Measurements from ENCODE around the gene FAM3D. TPM values are rescaled to one million over a fixed set of nuclear protein-coding genes. Genes with fewer than 3 reads are reported as not detected.

The FAM3D gene
- total RNA-seq, 6 experiments from 2014 or later: not detected

- H3K4me3 Mint-ChIP-seq: no peak overlapping the region
- peak; percentile 39 for DNase-seq
- peaks cover 7% of the 10 kb centered on the region; the same call in 1 of the 2 replicates for H3K27me3 Mint-ChIP-seq (ENCODE audit: insufficient read depth)
- H3K36me3 Mint-ChIP-seq (ENCODE audit: low read depth): no peaks in the 10 kb centered on the region
- no peaks in the 10 kb centered on the region for H3K9me3 Mint-ChIP-seq
- H3K27ac Mint-ChIP-seq: no peak overlapping the region
- TF ChIP-seq CTCF (IDR thresholded peaks at IDR 0.05): peak; percentile 99
- H3K4me1 Mint-ChIP-seq (ENCODE audit: low read depth): peaks cover 6% of the 10 kb centered on the region
Observed at GRCh38 chr3:58630076-58630709, 36.4 kb downstream of the FAM3D start.

GRCh38 chr3:58629629-58630028 is 36.9 kb downstream of the FAM3D start:
- no peaks in the 10 kb centered on the region for H3K36me3 Mint-ChIP-seq (ENCODE audit: low read depth)
- H3K4me3 Mint-ChIP-seq: no peak overlapping the region
- H3K27ac Mint-ChIP-seq: no peak overlapping the region
- no peak for TF ChIP-seq CTCF (IDR thresholded peaks at IDR 0.05)
- no peak for DNase-seq
- peaks cover 9% of the 10 kb centered on the region for H3K4me1 Mint-ChIP-seq (ENCODE audit: low read depth)
- H3K9me3 Mint-ChIP-seq: no peaks in the 10 kb centered on the region
- peaks cover 7% of the 10 kb centered on the region; the same call in 1 of the 2 replicates for H3K27me3 Mint-ChIP-seq (ENCODE audit: insufficient read depth)

- H3K27ac Mint-ChIP-seq: no peak overlapping the region
- peaks cover 15% of the 10 kb centered on the region for H3K4me1 Mint-ChIP-seq (ENCODE audit: low read depth)
- peaks cover 7% of the 10 kb centered on the region for H3K27me3 Mint-ChIP-seq (ENCODE audit: insufficient read depth)
- H3K36me3 Mint-ChIP-seq (ENCODE audit: low read depth): no peaks in the 10 kb centered on the region
- H3K4me3 Mint-ChIP-seq: no peak overlapping the region
- peak; percentile 22; the same call in 1 of the 2 replicates for TF ChIP-seq CTCF (IDR thresholded peaks at IDR 0.05)
- peak; percentile 94 for DNase-seq
- H3K9me3 Mint-ChIP-seq: no peaks in the 10 kb centered on the region
Observed at GRCh38 chr3:58628823-58629562, 37.6 kb downstream of the FAM3D start.

GRCh38 chr3:58627941-58628340 is 38.6 kb downstream of the FAM3D start:
- Mint-ChIP-seq H3K27me3 (ENCODE audit: insufficient read depth) (peaks cover 5% of the 10 kb centered on the region), H3K4me1 (ENCODE audit: low read depth) (peaks cover 16% of the 10 kb centered on the region), H3K9me3 (no peaks in the 10 kb centered on the region), H3K27ac (no peak overlapping the region), H3K36me3 (ENCODE audit: low read depth) (no peaks in the 10 kb centered on the region), H3K4me3 (peak overlapping the region; percentile 11; the same call in 1 of the 2 replicates)
- no peak for DNase-seq
- no peak for TF ChIP-seq CTCF (IDR thresholded peaks at IDR 0.05)

- no peak for TF ChIP-seq CTCF (IDR thresholded peaks at IDR 0.05)
- Mint-ChIP-seq H3K4me1 (ENCODE audit: low read depth) (peaks cover 16% of the 10 kb centered on the region), H3K9me3 (no peaks in the 10 kb centered on the region), H3K27me3 (ENCODE audit: insufficient read depth) (peaks cover 4% of the 10 kb centered on the region), H3K27ac (no peak overlapping the region), H3K36me3 (ENCODE audit: low read depth) (no peaks in the 10 kb centered on the region), H3K4me3 (peak overlapping the region; percentile 11; the same call in 1 of the 2 replicates)
- DNase-seq: no peak
Observed at GRCh38 chr3:58627570-58627885, 39.0 kb downstream of the FAM3D start.

All from HFFc6 (cell line).